GM23338 (cell line): ENCODE data around the gene COL8A1. TPM values are rescaled to one million over a fixed set of nuclear protein-coding genes. Genes with fewer than 3 reads are reported as not detected.

ENCODE experiments used
- ATAC-seq: fragments of 200-7000 bp; cut with Tn5 transposase; 3 replicates; pipeline ENCODE4 v1.9.1; 2020
- DNase-seq: peaks from one replicate; pipeline ENCODE4 v3.0.0-alpha.2; 2015; ENCODE audit warnings: low spot score
- H2AFZ ChIP-seq: fragments of 200-600 bp; sonication (generic); 2 replicates; pipeline ENCODE4 v1.8.0; 2016; ENCODE audit warnings: antibody characterized with exemption, mild to moderate bottlenecking, moderate library complexity
- H3F3A ChIP-seq: fragments of 200-600 bp; sonication (generic); replicated peaks from 2 replicates; pipeline ENCODE4 v1.8.0; 2017; ENCODE audit warnings: antibody characterized with exemption, mixed run types, low read depth
- H3K27ac ChIP-seq: fragments of 200-600 bp; sonication (generic); 2 replicates; pipeline ENCODE4 v1.6.1; 2016; ENCODE audit warnings: low read depth
- H3K27me3 ChIP-seq: fragments of 200-600 bp; sonication (generic); 2 replicates; pipeline ENCODE4 v1.8.0; 2016; ENCODE audit warnings: mild to moderate bottlenecking, mixed run types, moderate library complexity; ENCODE audit not compliant: insufficient read depth
- H3K36me3 ChIP-seq: fragments of 200-600 bp; sonication (generic); 2 replicates; pipeline ENCODE4 v1.8.0; 2016; ENCODE audit warnings: mild to moderate bottlenecking; ENCODE audit not compliant: insufficient read depth
- H3K4me1 ChIP-seq: fragments of 200-600 bp; sonication (generic); 2 replicates; pipeline ENCODE4 v1.8.0; 2016; ENCODE audit warnings: mild to moderate bottlenecking, moderate library complexity; ENCODE audit not compliant: insufficient read depth
- H3K4me2 ChIP-seq: fragments of 200-600 bp; sonication (generic); 2 replicates; pipeline ENCODE4 v1.7.1; 2017; ENCODE audit warnings: mixed run types
- H3K4me3 ChIP-seq: fragments of 200-600 bp; sonication (generic); 2 replicates; pipeline ENCODE4 v1.6.1; 2016; ENCODE audit warnings: mixed run types
- H3K79me2 ChIP-seq: fragments of 200-600 bp; sonication (generic); replicated peaks from 2 replicates; pipeline ENCODE4 v1.8.0; 2017; ENCODE audit warnings: mild to moderate bottlenecking; ENCODE audit not compliant: insufficient read depth
- H3K9me2 ChIP-seq: fragments of 200-600 bp; sonication (generic); 2 replicates; pipeline ENCODE4 v1.8.0; 2017; ENCODE audit not compliant: insufficient read depth
- H4K20me1 ChIP-seq: fragments of 200-600 bp; sonication (generic); replicated peaks from 2 replicates; pipeline ENCODE4 v1.8.0; 2017; ENCODE audit warnings: mild to moderate bottlenecking; ENCODE audit not compliant: insufficient read depth
- H3K27ac Mint-ChIP-seq: 2 replicates; pipeline ENCODE4 v1.8.0; 2020; ENCODE audit warnings: inconsistent platforms, mild to moderate bottlenecking, moderate library complexity, mixed read lengths
- H3K27me3 Mint-ChIP-seq: 3 replicates; pipeline ENCODE4 v1.8.0; 2022; ENCODE audit warnings: low read depth, mild to moderate bottlenecking, moderate library complexity, mixed read lengths, inconsistent platforms; ENCODE audit not compliant: insufficient read depth, poor library complexity
- H3K36me3 Mint-ChIP-seq: 3 replicates; pipeline ENCODE4 v1.8.0; 2021; ENCODE audit warnings: low read depth, mild to moderate bottlenecking, inconsistent platforms, moderate library complexity, mixed read lengths
- H3K4me1 Mint-ChIP-seq: 3 replicates; pipeline ENCODE4 v1.8.0; 2020; ENCODE audit warnings: mild to moderate bottlenecking, inconsistent platforms, mixed read lengths
- H3K4me3 Mint-ChIP-seq: 3 replicates; pipeline ENCODE4 v1.8.0; 2021; ENCODE audit warnings: moderate library complexity, mild to moderate bottlenecking, inconsistent platforms, mixed read lengths
- H3K9me3 Mint-ChIP-seq: 3 replicates; pipeline ENCODE4 v1.8.0; 2020; ENCODE audit warnings: moderate library complexity, mild to moderate bottlenecking, inconsistent platforms, mixed read lengths
- CREB1 ChIP-seq: fragments of 250-450 bp; sonication (Bioruptor Pico); IDR thresholded peaks from 2 replicates; pipeline ENCODE4 v1.5.0; 2020; ENCODE audit warnings: low read depth, mild to moderate bottlenecking, moderate library complexity
- CTCF ChIP-seq, 2 experiments: fragments of 200-600 bp in 1 of 2; sonication (generic) in 1 of 2; conservative IDR thresholded peaks; 2 replicates each; pipeline versions ENCODE4 v1.5.1 to v1.6.1; 2016 to 2017; ENCODE audit warnings: antibody characterized with exemption in 2 of 2, low read depth in 2 of 2, mild to moderate bottlenecking in 2 of 2, moderate library complexity in 1 of 2
- EZH2phosphoT487 ChIP-seq: fragments of 200-600 bp; sonication (generic); IDR thresholded peaks from one replicate; pipeline ENCODE4 v1.8.1; 2018; ENCODE audit warnings: antibody characterized with exemption; ENCODE audit not compliant: unreplicated experiment
- JUNB ChIP-seq: IDR thresholded peaks from one replicate; pipeline ENCODE4 v1.6.1; 2016; ENCODE audit warnings: antibody characterized with exemption; ENCODE audit not compliant: unreplicated experiment
- NANOG ChIP-seq: IDR thresholded peaks from 2 replicates; pipeline ENCODE4 v1.6.1; 2016; ENCODE audit warnings: antibody characterized with exemption, borderline replicate concordance
- REST ChIP-seq: IDR thresholded peaks from one replicate; pipeline ENCODE4 v1.6.1; 2018; ENCODE audit warnings: antibody characterized with exemption; ENCODE audit not compliant: unreplicated experiment
- STAT1 ChIP-seq: IDR thresholded peaks from one replicate; pipeline ENCODE4 v1.6.1; 2016; ENCODE audit warnings: antibody characterized with exemption; ENCODE audit not compliant: unreplicated experiment
- ZNF114 ChIP-seq: fragments of 250-450 bp; sonication (Bioruptor Pico); IDR thresholded peaks from 2 replicates; pipeline ENCODE4 v1.5.0; 2020; ENCODE audit warnings: mild to moderate bottlenecking, moderate library complexity
- ZNF331 ChIP-seq: fragments of 250-450 bp; sonication (Bioruptor Pico); IDR thresholded peaks from 2 replicates; pipeline ENCODE4 v1.5.0; 2020; ENCODE audit warnings: low read depth, mild to moderate bottlenecking, moderate library complexity
- polyA plus RNA-seq: library from polyadenylated mRNA; unstranded; fragments of >200 nt; fragmentation: Nextera tagmentation; extraction: Ambion mirVana; gene quantifications from 2 replicates; pipeline ENCODE4 v1.2.1, GENCODE V29; 2016
- total RNA-seq: library from RNA; depleted of rRNA; stranded (reverse); fragments of >200 nt; shearing (Covaris generic); gene quantifications from 2 replicates; pipeline ENCODE4 v1.2.3, GENCODE V29; 2014
- TF ChIP-seq, protein P1 (sequence below): IDR thresholded peaks from 2 replicates; pipeline ENCODE4 v1.6.1; 2016; ENCODE audit warnings: antibody characterized with exemption

The COL8A1 gene
- total and polyA plus RNA-seq, 2 experiments from 2014 or later: 0.26 to 0.97 TPM

- Mint-ChIP-seq H3K27ac (no peak overlapping the region), H3K4me3 (no peak overlapping the region), H3K9me3 (no peaks in the 10 kb centered on the region), H3K4me1 (0 out of 3 replicates have a peak, but pooled peaks cover 3% of the 10 kb centered on the region), H3K27me3 (no peaks in the 10 kb centered on the region), H3K36me3 (no peaks in the 10 kb centered on the region)
- H3K4me3 ChIP-seq: no peak overlapping the region
- TF ChIP-seq ZNF114 (CRISPR knock-in tag) (no peak), CREB1 (CRISPR knock-in tag) (no peak), JUNB (no peak), ZNF331 (CRISPR knock-in tag) (no peak), STAT1 (no peak), REST (no peak), NANOG (no peak), CTCF (conservative IDR thresholded peaks at IDR 0.05; ENCODE audit: low read depth in 2 of 2) (no peak), EZH2phosphoT487 (no peak)
- TF ChIP-seq, protein P1, sequence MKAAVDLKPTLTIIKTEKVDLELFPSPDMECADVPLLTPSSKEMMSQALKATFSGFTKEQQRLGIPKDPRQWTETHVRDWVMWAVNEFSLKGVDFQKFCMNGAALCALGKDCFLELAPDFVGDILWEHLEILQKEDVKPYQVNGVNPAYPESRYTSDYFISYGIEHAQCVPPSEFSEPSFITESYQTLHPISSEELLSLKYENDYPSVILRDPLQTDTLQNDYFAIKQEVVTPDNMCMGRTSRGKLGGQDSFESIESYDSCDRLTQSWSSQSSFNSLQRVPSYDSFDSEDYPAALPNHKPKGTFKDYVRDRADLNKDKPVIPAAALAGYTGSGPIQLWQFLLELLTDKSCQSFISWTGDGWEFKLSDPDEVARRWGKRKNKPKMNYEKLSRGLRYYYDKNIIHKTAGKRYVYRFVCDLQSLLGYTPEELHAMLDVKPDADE: no peak
- ATAC-seq: no peak
- H4K20me1 ChIP-seq: no peaks in the 10 kb centered on the region
- peaks cover 4% of the 10 kb centered on the region for H3K9me2 ChIP-seq
- H3F3A ChIP-seq: no peaks in the 10 kb centered on the region
- H3K27ac ChIP-seq: no peak overlapping the region
- H3K36me3 ChIP-seq: no peaks in the 10 kb centered on the region
- DNase-seq: no peak
- peaks cover 5% of the 10 kb centered on the region; the same call in 1 of the 2 replicates for H3K4me1 ChIP-seq
- no peak overlapping the region for H3K4me2 ChIP-seq
- no peaks in the 10 kb centered on the region for H3K27me3 ChIP-seq
- H3K79me2 ChIP-seq: no peaks in the 10 kb centered on the region
- H2AFZ ChIP-seq: no peak overlapping the region
Observed at GRCh38 chr3:99708207-99708745, 69.9 kb downstream of the COL8A1 start.
